HEK293 (cell line): ENCODE data around the gene RARRES2.

Source experiments
- YY1 ChIP-seq: fragments of 450-650 bp; formaldehyde crosslinking; IDR thresholded peaks from 2 replicates; pipeline ENCODE4 v1.5.1; 2018; ENCODE audit warnings: missing biosample characterization, missing genetic modification characterization
- ZFP69B ChIP-seq: fragments of 450-650 bp; formaldehyde crosslinking; IDR thresholded peaks from 2 replicates; pipeline ENCODE4 v1.5.1; 2016; ENCODE audit warnings: missing biosample characterization, missing genetic modification characterization
- ZNF548 ChIP-seq: fragments of 450-650 bp; formaldehyde crosslinking; IDR thresholded peaks from 2 replicates; pipeline ENCODE4 v1.5.1; 2016; ENCODE audit warnings: missing biosample characterization, missing genetic modification characterization
- ZNF549 ChIP-seq: fragments of 450-650 bp; IDR thresholded peaks from 2 replicates; pipeline ENCODE4 v1.5.1; 2018; ENCODE audit warnings: missing biosample characterization, missing genetic modification characterization, mild to moderate bottlenecking, inconsistent platforms, moderate library complexity
- ZNF664 ChIP-seq: fragments of 450-650 bp; formaldehyde crosslinking; IDR thresholded peaks from 2 replicates; pipeline ENCODE4 v1.5.1; 2016; ENCODE audit warnings: missing biosample characterization, missing genetic modification characterization
- TF ChIP-seq, protein P1 (sequence below): fragments of 450-650 bp; formaldehyde crosslinking; IDR thresholded peaks from 2 replicates; pipeline ENCODE4 v1.5.1; 2016; ENCODE audit warnings: missing biosample characterization, missing genetic modification characterization
- TF ChIP-seq, protein P2 (sequence below): fragments of 450-650 bp; formaldehyde crosslinking; IDR thresholded peaks from 2 replicates; pipeline ENCODE4 v1.5.1; 2016; ENCODE audit warnings: missing biosample characterization, missing genetic modification characterization
- TF ChIP-seq, protein P3 (sequence below): fragments of 450-650 bp; formaldehyde crosslinking; IDR thresholded peaks from 2 replicates; pipeline ENCODE4 v1.5.1; 2016; ENCODE audit warnings: missing biosample characterization, missing genetic modification characterization
- TF ChIP-seq, protein P4 (sequence below): fragments of 450-650 bp; formaldehyde crosslinking; IDR thresholded peaks from 2 replicates; pipeline ENCODE4 v1.5.1; 2016; ENCODE audit warnings: missing biosample characterization, missing genetic modification characterization

DNA sequence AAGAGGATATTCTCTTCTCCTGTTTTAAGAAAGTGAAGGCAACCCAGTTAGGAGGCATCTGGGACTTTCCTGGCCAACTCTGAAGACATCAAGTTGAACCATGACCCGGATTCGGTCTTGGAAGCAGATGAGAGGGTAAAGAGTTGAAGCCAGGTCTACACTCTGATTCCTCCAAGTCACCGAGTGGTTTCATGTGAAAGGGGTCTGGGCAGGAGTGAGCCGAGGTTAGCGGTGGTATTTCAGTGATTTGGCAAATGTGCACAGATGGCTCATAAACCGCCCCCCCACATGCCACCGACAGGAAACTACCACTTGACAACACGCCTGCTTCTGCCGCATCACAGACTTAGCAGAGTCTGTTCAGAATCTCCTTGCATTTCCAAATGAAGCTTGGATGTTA, 15.8 kb upstream of the RARRES2 start:
- TF ChIP-seq, protein P1, sequence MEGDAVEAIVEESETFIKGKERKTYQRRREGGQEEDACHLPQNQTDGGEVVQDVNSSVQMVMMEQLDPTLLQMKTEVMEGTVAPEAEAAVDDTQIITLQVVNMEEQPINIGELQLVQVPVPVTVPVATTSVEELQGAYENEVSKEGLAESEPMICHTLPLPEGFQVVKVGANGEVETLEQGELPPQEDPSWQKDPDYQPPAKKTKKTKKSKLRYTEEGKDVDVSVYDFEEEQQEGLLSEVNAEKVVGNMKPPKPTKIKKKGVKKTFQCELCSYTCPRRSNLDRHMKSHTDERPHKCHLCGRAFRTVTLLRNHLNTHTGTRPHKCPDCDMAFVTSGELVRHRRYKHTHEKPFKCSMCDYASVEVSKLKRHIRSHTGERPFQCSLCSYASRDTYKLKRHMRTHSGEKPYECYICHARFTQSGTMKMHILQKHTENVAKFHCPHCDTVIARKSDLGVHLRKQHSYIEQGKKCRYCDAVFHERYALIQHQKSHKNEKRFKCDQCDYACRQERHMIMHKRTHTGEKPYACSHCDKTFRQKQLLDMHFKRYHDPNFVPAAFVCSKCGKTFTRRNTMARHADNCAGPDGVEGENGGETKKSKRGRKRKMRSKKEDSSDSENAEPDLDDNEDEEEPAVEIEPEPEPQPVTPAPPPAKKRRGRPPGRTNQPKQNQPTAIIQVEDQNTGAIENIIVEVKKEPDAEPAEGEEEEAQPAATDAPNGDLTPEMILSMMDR (tag by site-specific recombination), result no peak
- no peak for TF ChIP-seq ZNF549 (tag by site-specific recombination)
- TF ChIP-seq YY1 (tag by site-specific recombination), result no peak
- no peak for TF ChIP-seq ZNF548
- TF ChIP-seq ZFP69B, result no peak
- TF ChIP-seq, protein P2, sequence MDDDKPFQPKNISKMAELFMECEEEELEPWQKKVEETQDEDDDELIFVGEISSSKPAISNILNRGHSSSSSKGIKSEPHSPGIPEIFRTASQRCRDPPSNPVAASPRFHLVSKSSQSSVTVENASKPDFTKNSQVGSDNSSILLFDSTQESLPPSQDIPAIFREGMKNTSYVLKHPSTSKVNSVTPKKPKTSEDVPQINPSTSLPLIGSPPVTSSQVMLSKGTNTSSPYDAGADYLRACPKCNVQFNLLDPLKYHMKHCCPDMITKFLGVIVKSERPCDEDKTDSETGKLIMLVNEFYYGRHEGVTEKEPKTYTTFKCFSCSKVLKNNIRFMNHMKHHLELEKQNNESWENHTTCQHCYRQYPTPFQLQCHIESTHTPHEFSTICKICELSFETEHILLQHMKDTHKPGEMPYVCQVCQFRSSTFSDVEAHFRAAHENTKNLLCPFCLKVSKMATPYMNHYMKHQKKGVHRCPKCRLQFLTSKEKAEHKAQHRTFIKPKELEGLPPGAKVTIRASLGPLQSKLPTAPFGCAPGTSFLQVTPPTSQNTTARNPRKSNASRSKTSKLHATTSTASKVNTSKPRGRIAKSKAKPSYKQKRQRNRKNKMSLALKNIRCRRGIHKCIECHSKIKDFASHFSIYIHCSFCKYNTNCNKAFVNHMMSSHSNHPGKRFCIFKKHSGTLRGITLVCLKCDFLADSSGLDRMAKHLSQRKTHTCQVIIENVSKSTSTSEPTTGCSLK (tag by site-specific recombination), result no peak
- TF ChIP-seq, protein P3, sequence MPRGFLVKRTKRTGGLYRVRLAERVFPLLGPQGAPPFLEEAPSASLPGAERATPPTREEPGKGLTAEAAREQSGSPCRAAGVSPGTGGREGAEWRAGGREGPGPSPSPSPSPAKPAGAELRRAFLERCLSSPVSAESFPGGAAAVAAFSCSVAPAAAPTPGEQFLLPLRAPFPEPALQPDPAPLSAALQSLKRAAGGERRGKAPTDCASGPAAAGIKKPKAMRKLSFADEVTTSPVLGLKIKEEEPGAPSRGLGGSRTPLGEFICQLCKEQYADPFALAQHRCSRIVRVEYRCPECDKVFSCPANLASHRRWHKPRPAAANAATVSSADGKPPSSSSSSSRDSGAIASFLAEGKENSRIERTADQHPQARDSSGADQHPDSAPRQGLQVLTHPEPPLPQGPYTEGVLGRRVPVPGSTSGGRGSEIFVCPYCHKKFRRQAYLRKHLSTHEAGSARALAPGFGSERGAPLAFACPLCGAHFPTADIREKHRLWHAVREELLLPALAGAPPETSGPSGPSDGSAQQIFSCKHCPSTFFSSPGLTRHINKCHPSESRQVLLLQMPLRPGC (tag by site-specific recombination), result no peak
- no peak for TF ChIP-seq ZNF664 (tag by site-specific recombination)
- TF ChIP-seq, protein P4, sequence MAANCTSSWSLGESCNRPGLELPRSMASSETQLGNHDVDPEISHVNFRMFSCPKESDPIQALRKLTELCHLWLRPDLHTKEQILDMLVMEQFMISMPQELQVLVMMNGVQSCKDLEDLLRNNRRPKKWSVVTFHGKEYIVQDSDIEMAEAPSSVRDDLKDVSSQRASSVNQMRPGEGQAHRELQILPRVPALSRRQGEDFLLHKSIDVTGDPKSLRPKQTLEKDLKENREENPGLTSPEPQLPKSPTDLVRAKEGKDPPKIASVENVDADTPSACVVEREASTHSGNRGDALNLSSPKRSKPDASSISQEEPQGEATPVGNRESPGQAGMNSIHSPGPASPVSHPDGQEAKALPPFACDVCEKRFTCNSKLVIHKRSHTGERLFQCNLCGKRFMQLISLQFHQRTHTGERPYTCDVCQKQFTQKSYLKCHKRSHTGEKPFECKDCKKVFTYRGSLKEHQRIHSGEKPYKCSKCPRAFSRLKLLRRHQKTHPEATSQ (tag by site-specific recombination), result no peak
